Measurements from ENCODE around the gene MVK.

The MVK gene

GRCh38 chr12:109608793-109609192 lies 35.2 kb downstream of the MVK start:
- DNase-seq (ENCODE audit: low read depth), result no peak

GRCh38 chr12:109609342-109609741 lies 35.7 kb downstream of the MVK start:
- no peak for DNase-seq (ENCODE audit: low read depth)

GRCh38 chr12:109610523-109610922 lies 36.9 kb downstream of the MVK start:
- no peak for DNase-seq (ENCODE audit: low read depth)

DNA sequence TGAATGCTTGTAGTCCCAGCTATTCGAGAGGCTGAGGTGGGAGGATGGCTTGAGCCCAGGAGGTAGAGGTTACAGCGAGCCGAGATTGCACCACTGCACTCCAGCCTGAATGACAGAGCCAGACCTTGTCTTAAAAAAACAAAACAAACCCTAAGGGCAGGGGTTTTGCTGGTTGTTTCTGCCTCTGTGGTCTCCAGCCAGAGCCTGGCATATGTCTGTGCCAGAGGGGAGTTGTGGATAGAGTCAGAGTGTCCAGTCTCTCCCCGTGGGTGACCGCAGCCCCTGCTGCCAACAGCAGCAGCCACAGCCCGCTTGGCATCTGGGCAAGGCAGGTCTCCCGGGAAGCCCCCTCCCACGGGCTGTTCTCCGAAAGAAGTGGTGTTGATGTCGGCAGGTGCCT lies 37.6 kb downstream of the MVK start:
- DNase-seq (ENCODE audit: low read depth), result no peak

- DNase-seq (ENCODE audit: low read depth), result no peak
These were observed 38.4 kb downstream of the MVK start for GRCh38 chr12:109612003-109612402.

DNA sequence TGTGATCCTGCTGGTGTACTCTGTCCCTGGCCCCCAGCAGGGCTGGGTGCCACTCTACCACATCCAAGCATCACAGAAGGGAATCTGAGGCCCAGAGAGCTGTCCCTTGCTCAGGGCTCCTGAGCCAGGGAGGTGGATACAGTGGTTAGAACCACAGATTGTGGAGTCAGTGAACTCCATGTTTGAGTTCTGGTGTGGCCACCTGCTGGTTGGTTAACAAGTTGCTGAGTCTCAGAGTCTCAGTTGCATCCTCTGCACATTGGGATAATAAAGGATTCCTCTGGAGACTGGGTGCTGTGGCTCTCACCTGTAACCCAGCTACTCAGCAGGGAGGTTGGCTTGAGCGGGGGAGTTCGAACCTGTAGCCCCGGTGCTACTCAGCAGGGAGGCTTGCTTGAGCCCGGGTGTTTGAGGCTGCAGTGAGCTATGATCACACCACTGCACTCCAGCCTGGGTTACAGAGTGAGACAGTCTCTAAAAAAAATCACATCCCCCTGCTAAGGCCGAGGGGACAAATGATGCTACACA lies 39.4 kb downstream of the MVK start:
- no peak for DNase-seq (ENCODE audit: low read depth)

GRCh38 chr12:109613649-109614455 lies 40.3 kb downstream of the MVK start:
- no peak for DNase-seq (ENCODE audit: low read depth)

- DNase-seq (ENCODE audit: low read depth), result no peak
These were observed 42.1 kb downstream of the MVK start for GRCh38 chr12:109615556-109616229.

DNA sequence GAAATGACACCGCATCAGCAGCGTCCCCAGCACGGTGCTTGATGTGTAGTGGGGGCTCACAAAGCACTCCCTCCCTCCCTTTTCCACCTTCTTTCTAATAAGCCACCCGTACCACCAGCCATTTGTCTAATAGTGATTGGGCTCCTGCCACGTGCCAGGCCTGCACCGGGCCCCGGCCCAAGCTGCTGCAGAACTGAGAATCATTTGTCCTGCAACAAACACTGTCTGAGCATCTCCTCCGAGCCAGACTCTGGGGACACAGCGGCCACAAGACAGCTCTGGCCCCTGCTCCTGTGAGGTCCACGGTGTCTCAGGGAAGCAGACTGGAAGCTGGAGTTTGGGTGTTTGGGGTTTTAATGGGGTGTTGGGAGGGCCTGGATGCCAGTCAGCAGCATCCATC lies 43.9 kb downstream of the MVK start:
- DNase-seq (ENCODE audit: low read depth), result no peak

DNA sequence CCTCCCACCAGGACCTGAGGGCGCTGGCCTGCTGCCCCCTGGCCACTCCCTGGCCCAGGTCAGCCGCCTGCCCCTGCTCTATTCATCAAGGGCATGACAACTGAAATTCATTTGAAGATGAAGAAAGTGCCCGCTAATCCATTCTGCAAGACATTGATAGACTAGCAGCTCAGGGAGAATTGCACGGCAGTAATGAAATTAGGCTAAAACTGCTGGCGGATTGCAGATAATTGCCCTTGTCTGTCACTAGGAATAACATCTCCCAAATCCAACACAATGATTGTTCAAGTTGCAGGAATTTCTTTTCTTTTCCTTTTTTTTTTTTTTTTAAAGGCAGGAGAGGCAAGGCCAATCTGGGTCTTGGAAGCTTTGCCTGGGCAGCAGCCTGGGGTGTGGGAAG lies 44.5 kb downstream of the MVK start:
- DNase-seq (ENCODE audit: low read depth), result no peak

- no peak for DNase-seq (ENCODE audit: low read depth)
These were observed 45.5 kb downstream of the MVK start for GRCh38 chr12:109619002-109619604.

GRCh38 chr12:109621211-109621694 lies 47.7 kb downstream of the MVK start:
- DNase-seq (ENCODE audit: low read depth), result no peak

DNA sequence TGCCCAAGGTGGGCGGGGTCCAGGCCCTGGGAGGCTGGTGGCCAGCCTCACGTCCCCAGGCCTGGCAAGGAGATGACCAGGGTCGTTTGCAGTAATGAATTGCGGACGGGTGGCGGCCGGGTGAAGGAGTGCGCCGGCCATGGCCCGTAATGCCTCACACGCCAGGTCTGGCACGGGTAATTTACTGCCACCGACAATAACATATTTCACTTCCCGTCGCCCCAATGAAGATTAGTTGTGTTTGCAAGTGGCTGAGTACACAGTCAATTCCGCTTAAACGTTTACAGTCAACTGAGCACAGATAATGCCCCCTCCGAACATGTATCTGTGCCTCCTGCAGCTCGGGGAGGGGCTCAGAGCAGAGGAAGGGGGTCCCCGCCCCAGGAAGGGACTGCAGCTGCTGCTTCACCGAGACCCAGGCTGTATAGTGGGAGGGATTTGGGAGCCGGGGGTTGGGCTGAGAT lies 48.3 kb downstream of the MVK start:
- no peak for DNase-seq (ENCODE audit: low read depth)

DNA sequence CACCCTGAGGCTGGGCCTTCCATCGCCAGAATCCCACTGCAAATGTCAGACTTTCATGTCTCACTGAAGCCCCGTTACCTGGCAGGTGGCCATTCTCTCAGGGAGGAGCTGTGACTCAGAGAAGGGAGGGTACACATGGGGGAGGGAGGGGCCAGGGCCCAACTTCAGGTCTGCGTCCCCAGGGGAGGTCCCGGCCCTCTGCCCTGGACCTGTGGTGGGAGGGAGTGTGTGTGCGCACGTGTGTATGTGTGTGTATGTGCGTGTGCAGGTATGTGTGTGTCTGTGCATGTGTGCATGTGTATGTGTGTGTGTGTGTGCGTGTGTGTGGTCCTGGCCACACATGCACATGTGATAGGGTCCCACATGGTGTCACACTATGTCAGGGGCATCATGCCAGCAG lies 50.9 kb downstream of the MVK start:
- no peak for DNase-seq (ENCODE audit: low read depth)

DNA sequence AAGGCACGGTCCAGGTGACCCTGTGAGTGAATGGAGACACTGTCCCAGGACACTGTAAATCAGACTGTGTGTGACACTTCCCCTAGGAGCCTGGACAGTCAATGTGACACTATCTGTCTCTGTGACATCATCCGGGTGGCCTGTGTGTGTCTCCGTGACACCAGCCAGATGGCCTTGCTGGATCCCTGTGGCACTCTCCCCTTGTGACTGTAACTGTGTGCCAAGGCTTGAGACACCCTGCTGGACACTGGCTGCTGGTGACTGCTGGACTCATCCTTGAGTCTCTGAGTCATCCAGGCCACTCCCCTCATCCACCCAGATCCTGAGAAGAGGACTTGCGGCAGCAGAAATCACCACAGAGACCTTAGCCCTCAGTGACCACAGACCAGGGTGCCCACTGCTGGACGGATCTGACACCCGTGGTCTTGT lies 51.6 kb downstream of the MVK start:
- DNase-seq (ENCODE audit: low read depth), result no peak

- DNase-seq (ENCODE audit: low read depth), result no peak
These were observed 52.3 kb downstream of the MVK start for GRCh38 chr12:109625749-109626377.

DNA sequence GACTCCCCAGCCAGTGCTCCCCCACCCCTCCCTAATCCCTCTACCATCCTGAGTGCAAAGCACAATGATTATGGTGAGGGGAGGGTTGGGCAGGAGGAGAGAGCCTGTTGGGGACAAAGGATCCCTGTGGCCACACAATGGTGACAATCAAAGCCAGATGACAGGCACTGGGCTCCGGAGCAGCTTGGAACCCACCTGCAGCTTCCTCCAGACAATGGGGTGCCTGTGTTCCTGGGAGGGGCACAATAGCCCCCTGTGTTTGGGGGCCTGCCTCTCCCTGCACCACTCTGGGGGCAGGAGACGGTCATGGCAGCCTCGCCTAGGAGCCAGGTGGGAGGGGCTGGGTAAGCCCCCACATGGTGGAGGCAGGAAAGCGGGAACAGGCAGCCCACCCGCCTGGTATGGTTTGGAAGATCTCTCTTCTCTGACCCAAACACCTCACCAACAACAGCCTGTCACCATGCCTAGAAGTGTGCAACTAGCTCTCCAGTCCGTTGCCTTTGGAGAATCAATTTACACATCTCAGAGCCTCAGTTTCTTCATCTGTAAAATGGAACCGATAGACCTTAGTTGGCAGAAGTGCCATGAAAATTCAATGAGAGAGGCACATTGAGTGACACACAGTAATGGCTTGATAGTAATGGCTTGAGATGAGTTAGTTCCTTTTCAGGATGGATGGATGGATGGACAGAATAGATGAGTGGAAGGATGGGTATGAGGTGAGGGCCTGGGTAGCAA lies 53.0 kb downstream of the MVK start:
- no peak for DNase-seq (ENCODE audit: low read depth)

DNA sequence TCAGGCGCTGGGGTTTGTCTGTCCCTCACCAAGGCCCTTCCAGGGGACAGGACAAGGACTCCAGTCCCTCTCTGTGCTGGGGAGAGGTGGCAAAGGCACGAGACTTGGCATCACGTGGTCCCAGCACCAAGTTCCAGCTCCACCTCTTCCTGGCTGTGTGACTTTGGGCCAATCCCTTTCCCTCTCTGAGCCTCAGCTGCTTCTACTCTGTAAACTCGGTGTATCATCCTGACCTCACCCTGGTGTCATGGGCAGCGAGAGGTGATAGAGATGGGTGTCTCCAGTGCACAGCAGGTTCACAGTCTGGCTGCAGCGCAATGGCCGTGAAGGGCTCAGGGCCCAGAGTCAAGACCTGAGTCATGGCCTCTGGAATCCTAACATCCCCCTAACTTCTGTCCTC lies 54.0 kb downstream of the MVK start:
- DNase-seq (ENCODE audit: low read depth), result no peak

DNA sequence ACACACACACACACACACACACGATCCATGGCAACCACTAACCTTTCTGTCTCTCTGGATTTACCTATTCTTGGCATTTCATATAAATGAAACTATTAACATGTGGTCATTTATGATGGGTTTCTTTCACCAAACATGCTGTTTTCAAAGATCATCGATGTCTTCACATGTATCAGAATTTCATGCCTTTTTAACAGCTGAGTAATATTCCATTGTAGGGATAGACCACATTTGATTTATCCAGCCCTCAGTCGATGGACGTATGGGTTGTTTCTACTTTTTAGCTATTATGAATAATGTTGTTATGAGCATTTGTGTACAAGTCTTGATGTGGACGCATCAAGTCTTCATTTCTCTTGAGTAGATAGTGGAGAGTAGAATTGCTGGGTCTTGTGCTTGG lies 56.5 kb downstream of the MVK start:
- DNase-seq (ENCODE audit: low read depth), result no peak

DNA sequence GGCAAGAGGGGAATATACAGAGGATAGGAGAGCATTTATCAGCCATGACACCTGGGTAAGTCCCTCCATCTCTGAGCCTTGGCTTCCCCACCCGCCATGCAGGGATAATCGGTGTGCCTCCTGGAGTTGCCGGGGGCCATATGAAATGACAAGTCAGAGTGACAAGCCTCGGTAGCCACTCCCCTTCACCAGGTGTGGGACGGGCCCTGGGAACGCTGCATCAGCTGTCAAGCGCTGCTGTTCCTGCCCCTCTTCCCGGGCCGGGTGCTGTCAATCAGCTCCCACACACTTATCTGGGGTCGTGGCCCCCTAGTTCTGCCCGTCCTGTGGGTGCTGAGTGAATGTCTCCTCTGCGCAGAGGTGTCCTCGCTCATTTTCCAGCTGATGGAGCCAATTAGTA lies 57.2 kb downstream of the MVK start:
- DNase-seq (ENCODE audit: low read depth), result no peak

DNA sequence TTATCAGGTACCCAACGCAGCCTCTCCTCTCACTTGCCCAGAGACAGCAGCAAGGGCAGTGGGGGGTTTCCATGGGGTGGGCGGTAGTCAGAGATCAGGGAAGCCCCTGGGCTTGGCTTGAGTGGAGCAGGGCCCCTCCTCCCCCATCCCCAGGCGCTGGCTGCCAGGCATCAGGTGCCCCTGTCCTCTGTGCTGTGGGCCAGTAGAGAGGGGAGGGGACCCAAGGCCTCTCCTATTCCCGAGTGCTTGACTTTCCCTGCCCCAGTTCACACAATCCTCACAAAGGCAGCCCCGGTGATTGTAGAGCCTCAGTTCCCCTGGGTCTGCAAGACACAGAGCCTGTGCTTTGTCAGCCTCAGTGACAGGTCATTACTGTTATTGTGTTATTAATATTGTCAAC lies 57.7 kb downstream of the MVK start:
- no peak for DNase-seq (ENCODE audit: low read depth)

DNA sequence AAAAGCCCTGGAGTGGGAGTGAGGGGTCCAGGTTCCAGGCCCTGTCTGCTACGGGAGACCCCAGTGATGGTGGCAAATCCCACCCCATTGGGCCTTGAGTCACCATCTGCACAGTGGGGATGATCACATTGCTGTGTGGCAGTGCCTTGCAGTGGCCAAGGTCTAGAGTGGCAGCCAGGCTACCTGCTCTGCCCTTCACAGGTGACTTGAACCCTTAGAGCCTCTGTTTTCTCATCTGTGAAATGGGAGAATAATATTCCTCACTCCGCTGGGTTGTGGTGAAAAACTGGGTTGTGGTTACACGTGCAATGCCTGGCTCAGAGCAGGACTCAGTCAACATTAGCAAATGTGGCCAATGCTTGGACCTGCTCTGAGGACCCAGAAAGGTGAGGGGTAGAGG lies 58.2 kb downstream of the MVK start:
- no peak for DNase-seq (ENCODE audit: low read depth)
